HG03103 (cell line): ENCODE data around the gene TOP3A.

Experiments used
- ATAC-seq: cut with Tn5 transposase; IDR thresholded peaks from one replicate; pipeline ENCODE4 v1.9.1; 2021; ENCODE audit warnings: low read depth; ENCODE audit not compliant: unreplicated experiment

Gene TOP3A

DNA sequence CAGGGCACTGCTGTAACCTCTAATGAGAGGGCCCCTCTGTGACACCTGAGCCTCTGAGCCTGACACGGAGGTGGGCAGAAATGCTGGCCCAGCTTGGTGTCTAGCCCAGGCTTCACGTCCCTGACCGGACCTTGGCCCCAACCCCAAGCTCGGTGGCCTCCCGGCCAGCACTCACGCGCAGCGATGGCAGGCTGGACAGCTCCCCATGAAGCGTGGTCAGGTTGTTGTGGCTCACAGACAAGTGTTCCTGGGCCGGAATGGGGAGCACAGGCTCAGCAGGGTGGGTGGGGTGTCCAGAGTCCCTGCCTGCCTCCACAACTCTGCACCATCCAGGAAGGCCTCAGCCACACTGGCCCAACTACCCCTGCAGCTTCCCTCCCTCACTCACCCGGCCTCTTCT, 58.4 kb downstream of the TOP3A start:
- no peak for ATAC-seq

- ATAC-seq = no peak
Measured at GRCh38 chr17:18254888-18255649, 59.7 kb downstream of the TOP3A start.

DNA sequence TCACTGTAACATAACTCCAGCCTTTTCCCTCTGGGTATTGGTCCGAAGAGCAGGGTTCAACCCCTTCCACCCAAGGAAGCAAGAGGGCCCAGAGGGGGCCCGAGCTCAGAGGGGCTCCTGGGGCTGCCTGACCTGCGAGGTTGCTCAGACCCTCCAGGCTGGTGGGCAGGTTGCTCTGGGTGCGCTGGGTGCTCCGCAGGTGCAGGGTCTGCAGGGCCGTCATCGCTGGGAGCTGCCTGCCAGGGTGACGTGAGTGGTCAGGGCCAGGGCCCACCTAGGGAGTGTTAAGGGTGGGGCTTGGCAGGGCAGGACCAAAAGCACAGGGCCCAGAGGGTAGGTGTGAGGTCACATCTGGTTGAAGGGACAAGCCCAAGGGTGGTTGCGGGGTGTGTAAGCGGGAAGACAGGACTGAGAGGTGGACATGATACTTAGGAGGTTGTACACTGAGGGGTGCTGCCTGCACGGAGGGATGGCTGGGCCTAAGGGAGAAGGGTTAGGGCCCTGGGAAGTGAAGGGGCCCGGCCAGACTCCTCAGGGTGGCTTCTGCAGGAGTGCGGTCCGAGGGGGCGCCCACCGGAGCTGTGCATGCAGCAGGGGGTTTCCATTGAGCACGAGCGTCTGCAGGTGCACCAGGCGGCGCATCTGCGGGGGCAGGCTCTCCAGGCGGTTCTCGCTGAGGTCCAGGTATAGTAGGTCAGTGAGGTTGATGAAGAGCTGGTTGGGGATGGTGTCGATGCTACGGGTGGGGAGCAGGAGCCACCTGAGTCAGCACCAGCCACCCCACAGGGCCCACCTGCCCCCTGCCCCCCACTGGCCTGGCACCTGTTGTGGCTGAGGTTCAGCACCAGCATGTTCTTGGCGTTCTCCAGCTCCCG, 60.6 kb downstream of the TOP3A start:
- no peak for ATAC-seq

GRCh38 chr17:18253187-18253884, 61.5 kb downstream of the TOP3A start:
- ATAC-seq = no peak

DNA sequence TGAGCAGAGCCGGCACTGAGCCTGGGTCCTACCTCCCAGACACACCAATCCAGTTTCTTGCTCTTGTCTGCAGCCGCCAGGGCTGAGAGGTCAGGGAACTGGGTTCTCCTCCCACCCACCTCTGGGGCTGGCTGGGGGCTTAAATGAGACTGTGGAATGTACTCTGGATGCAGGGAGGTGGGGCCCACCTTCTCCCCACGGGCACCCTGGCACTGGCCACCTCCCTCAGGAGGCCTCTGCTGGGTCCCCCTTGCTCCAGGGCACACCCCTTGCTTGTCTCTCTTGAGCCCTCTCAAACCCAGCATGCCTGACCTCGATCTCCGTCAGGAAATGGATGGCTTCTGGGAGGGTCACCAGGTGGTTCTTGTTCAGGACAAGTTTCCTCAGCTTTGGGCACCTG, 62.6 kb downstream of the TOP3A start:
- no peak for ATAC-seq

DNA sequence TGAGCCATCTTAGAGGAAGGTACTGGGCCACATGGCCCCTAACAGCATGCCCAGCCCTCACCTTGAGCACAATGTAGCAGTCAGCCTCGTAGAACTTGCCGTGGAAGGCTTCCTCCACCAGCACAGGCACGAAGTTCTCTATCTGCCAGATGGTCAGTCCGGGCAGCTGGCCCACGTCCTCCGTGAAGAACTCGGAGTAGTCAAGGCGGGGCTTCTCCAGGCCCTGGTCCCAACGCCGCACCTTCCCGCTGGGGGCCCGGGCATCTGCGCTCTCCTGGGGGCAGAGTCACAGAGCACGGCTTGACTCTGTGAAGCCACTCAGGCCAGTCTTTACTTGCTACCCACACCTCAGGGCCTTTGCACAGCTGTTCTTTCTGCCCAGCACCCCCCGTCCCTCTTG, 63.6 kb downstream of the TOP3A start:
- ATAC-seq = no peak

DNA sequence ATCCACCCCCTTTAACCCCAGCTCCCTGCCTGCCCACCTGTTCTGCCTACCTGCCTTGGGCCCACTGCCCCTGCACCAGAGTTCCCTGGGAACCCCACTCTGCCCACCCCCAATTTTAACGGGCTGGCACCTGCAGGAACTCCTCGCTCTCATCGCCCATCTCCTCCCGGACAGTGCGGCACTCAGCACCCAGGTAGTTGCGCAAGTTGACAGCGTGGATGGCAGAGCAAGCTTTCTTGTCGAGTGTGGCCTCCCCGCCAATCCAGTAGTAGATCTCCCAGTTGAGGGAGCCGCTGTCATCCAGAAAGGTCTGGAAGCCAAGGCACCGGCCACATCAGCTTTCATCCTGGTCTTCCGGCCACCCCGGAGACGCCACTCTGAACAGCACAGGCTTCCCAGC, 64.1 kb downstream of the TOP3A start:
- no peak for ATAC-seq

- ATAC-seq = no peak
Measured at GRCh38 chr17:18250259-18250658, 64.5 kb downstream of the TOP3A start.

- no peak for ATAC-seq
Measured at GRCh38 chr17:18248811-18249210, 66.0 kb downstream of the TOP3A start.

DNA sequence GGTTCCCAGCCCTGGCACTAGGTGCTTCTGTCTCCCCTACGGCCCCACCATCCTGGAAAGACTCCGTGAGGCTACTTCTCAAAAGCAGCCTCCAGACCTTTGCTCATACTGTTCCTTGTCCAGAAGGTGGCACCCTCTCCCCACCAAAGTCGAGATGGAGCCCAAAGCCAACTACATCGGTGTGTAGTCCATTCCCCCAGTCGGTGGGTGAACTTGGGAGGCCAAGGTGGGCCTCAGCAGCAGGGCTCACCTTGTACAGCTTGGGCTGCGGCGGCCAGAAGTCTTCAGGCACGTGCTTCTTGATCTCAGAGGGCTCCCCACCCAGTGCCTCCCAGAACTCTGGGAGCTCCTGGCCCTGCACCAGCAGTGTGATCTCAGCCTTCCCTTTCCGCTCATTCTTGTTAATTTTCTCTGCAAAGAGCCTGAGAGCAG, 66.5 kb downstream of the TOP3A start:
- ATAC-seq = no peak

DNA sequence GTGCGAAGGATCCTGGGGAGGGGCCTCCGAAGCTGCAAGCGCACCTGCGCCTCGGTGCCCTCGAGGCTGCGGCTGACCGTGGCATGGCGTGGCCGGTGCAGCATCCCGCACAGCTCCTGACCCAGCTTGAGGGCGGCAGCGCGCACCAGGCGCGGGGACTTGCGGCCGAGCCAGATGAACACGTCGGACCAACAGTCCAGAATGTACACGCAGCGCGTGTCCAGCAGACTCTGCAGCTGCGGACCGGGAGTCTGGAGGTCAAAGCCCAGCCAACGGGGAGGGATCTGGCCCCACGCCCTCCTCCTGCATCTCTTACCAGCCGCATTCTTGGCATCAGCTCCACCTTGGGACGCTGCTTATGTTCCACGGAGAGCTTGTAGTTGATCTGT, 67.2 kb downstream of the TOP3A start:
- ATAC-seq = no peak

GRCh38 chr17:18246880-18247612, 67.7 kb downstream of the TOP3A start:
- ATAC-seq = no peak

- no peak for ATAC-seq
Measured at GRCh38 chr17:18246109-18246725, 68.6 kb downstream of the TOP3A start.

DNA sequence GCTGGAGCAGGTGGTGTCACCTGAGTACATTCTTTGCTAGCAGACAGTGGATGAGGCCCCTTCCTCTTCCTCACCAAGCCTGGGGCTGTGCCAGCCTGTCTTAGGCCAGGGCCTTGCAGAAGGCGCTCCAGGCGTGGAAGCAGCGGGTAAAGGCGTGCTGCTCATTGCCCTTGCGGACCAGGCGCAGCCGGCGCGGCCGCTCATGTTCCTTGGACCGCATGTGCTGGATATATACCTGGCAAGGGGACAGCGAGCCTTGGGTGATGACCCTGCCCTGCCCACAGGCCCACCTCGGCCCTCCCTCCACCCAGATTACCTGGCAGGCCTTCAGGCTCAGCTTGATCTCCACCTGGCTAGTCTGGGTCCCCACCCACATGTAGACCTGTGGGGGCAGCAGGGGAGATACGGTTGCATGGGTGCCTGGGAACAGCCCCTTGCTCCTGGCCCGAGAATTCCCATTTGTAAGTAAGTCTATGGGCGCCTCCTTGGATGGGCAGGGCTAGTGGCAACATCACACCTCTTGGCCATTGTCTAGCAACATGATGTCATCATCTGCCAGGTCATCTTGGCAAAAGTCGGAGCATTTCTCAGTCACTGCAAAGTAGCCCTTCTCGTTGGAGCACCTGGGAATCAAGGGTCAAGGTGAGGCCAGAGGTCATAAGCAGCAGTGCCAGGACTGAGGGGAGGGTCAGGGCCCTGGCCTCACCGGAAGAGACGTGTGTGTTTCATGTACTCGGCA, 69.6 kb downstream of the TOP3A start:
- ATAC-seq = no peak

- ATAC-seq = no peak
Measured at GRCh38 chr17:18241229-18241871, 73.4 kb downstream of the TOP3A start.

GRCh38 chr17:18240449-18240848, 74.3 kb downstream of the TOP3A start:
- ATAC-seq = no peak

DNA sequence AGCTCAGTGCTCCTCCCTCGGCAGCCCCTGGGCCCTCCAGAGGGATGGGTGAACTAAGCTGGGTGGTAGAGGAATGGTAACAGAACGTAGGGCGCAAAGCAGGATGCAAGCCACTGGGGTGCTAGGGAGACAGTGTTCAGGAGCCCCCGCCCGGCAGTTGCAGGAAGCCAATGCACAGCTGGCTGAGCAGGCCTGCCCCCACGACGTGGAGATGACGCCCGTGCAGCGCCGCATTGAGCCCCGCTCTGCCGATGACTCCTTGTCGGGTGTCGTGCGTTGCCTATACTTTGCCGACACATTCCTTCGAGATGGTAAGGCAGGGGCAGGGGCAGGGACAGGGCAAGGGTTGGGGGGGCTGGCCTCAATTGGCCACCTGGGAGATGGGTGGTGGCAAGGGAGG, 76.5 kb downstream of the TOP3A start:
- no peak for ATAC-seq

GRCh38 chr17:18237461-18237860, 77.3 kb downstream of the TOP3A start:
- no peak for ATAC-seq

DNA sequence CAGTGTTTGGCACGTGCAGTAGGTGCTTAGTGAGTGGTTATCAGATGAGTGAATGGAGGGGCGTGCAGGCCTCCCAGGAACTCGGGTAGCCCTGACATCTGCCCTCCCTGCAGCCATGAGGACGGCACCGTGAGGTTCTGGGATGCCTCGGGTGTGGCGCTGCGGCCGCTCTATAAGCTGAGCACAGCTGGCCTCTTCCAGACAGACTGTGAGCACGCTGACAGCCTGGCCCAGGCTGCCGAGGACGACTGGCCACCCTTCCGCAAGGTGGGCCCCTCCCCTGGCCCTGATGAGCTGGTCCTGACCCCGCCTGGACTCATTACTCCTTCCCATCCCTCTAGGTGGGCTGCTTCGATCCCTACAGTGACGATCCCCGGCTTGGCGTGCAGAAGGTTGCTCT, 78.3 kb downstream of the TOP3A start:
- no peak for ATAC-seq
